GM12891 (cell line): Measurements from ENCODE around the gene MYRF.

Experiments
- POLR2AphosphoS5 ChIP-seq: IDR thresholded peaks from 2 replicates; pipeline ENCODE4 v1.6.1; 2011; ENCODE audit warnings: low read depth, low read length, control low read depth
- TAF1 ChIP-seq: IDR thresholded peaks from 2 replicates; pipeline ENCODE4 v1.6.1; 2011; ENCODE audit warnings: low read depth, low read length, control low read depth

GRCh38 chr11:61746442-61747191, 5.8 kb upstream of the MYRF start:
- TF ChIP-seq POLR2AphosphoS5: no peak
- no peak for TF ChIP-seq TAF1
